Measurements from ENCODE around the gene DLX5. TPM values are rescaled to one million over a fixed set of nuclear protein-coding genes. Genes with fewer than 3 reads are reported as not detected.

The DLX5 gene
- total and polyA plus RNA-seq, 2 donors (not counting 1 experiment from before 2014, with no cell fraction given), result not detected

- Mint-ChIP-seq H3K27me3 (peaks cover 87% of the 10 kb centered on the region), H3K27ac (no peak overlapping the region), H3K9me3 (ENCODE audit: insufficient read depth) (no peaks in the 10 kb centered on the region), H3K4me1 (peaks cover 2% of the 10 kb centered on the region), H3K4me3 (no peak overlapping the region)
- Histone ChIP-seq H3K27ac (ENCODE audit: low read length in 2 of 2) (no peak overlapping the region), H3K36me3 (replicated peaks in 1 of 2; ENCODE audit: control extremely low read depth in 1 of 2, control insufficient read depth in 1 of 2, extremely low read depth in 1 of 2, insufficient read depth in 2 of 2, low read length in 1 of 2) (no peaks in the 10 kb centered on the region), H2AFZ (ENCODE audit: insufficient read depth, low read depth, low read length, poor library complexity, severe bottlenecking) (no peak overlapping the region), H3K9me3 (ENCODE audit: control extremely low read depth in 1 of 3, control insufficient read depth in 2 of 3, insufficient read depth in 1 of 3, low read length in 2 of 3) (peaks cover 0 to 19% (median 0%) of the 10 kb centered on the region in 3 donors), H3K27me3 (replicated peaks in 1 of 4; ENCODE audit: control extremely low read depth in 1 of 4, control insufficient read depth in 3 of 4, insufficient read depth in 4 of 4, low read length in 3 of 4) (peaks cover 0 to 78% (median 68%) of the 10 kb centered on the region in 4 experiments), H3K4me1 (ENCODE audit: control insufficient read depth in 2 of 2, insufficient read depth in 2 of 2, low read length in 2 of 2) (no peaks in the 10 kb centered on the region), H4K20me1 (ENCODE audit: control insufficient read depth, insufficient read depth, low read length, poor library complexity, severe bottlenecking) (no peaks in the 10 kb centered on the region), H3K79me2 (ENCODE audit: control insufficient read depth, insufficient read depth, low read length) (no peaks in the 10 kb centered on the region), H3K4me2 (replicated peaks; ENCODE audit: low read depth, low read length, poor library complexity, severe bottlenecking) (no peak overlapping the region), H3K4me3 (ENCODE audit: control extremely low read depth in 1 of 5, extremely low read depth in 1 of 5, insufficient read depth in 1 of 5, low read depth in 2 of 5, low read length in 4 of 5) (no peak overlapping the region), H3K9ac (ENCODE audit: low read length) (no peak overlapping the region)
- DNase-seq, result no peak
- ChIA-PET POLR2A (interaction anchor here (0.7 kb wide), 1 partner anchor 16 kb away, joined by 11 read pairs; no protein-coding TSS in a partner anchor), CTCF (interaction anchor here (0.9 kb wide), 1 partner anchor 14 kb away, joined by 5 read pairs; no protein-coding TSS in a partner anchor)
- no peak for ATAC-seq (ENCODE audit: low read depth)
- intact Hi-C loops (cut with micrococcal nuclease), result no loop called here
- 17% methylated on average over 7 of the region's 20 CpGs for WGBS (ENCODE audit: insufficient coverage)
- TF ChIP-seq EZH2 (IDR thresholded peaks at IDR 0.05; ENCODE audit: borderline replicate concordance, insufficient read depth, low read depth, low read length, poor library complexity, severe bottlenecking) (no peak), CTCF (IDR thresholded peaks at IDR 0.05) (no peak)
Observed at GRCh38 chr7:97013134-97013844, 11.3 kb downstream of the DLX5 start.
